HG03571 (cell line): Measurements from ENCODE around the gene ADCY4.
"Not testable (repeated sequence)": the region's sequence is repeated elsewhere in the genome, so short reads cannot be mapped to it uniquely, and the experiment has no call there.

Experiments
- ATAC-seq: cut with Tn5 transposase; IDR thresholded peaks from one replicate; pipeline ENCODE4 v1.9.1; 2021; ENCODE audit not compliant: unreplicated experiment

ADCY4 gene

GRCh38 chr14:24366721-24367513 lies 32.0 kb upstream of the ADCY4 start:
- peak; percentile 59 for ATAC-seq

GRCh38 chr14:24366413-24366720 lies 31.5 kb upstream of the ADCY4 start:
- ATAC-seq: peak; percentile 1

- ATAC-seq: peak; percentile 29
Observed at GRCh38 chr14:24365600-24366412, 30.9 kb upstream of the ADCY4 start.

GRCh38 chr14:24364841-24365240 lies 30.0 kb upstream of the ADCY4 start:
- ATAC-seq: no peak

- no peak for ATAC-seq
Observed at GRCh38 chr14:24363401-24363800, 28.5 kb upstream of the ADCY4 start.

- no peak for ATAC-seq
Observed at GRCh38 chr14:24362241-24362960, 27.5 kb upstream of the ADCY4 start.

GRCh38 chr14:24361326-24361725 lies 26.5 kb upstream of the ADCY4 start:
- no peak for ATAC-seq

GRCh38 chr14:24360281-24360680 lies 25.4 kb upstream of the ADCY4 start:
- ATAC-seq: no peak

GRCh38 chr14:24356208-24356607 lies 21.3 kb upstream of the ADCY4 start:
- no peak for ATAC-seq

- no peak for ATAC-seq
Observed at GRCh38 chr14:24355009-24355408, 20.1 kb upstream of the ADCY4 start.

- not testable (repeated sequence) for ATAC-seq
Observed at GRCh38 chr14:24354482-24354825, 19.6 kb upstream of the ADCY4 start.

GRCh38 chr14:24353559-24354481 lies 18.9 kb upstream of the ADCY4 start:
- no peak for ATAC-seq

- ATAC-seq: no peak
Observed at GRCh38 chr14:24351517-24351916, 16.6 kb upstream of the ADCY4 start.

- no peak for ATAC-seq
Observed at GRCh38 chr14:24349742-24350141, 14.9 kb upstream of the ADCY4 start.

GRCh38 chr14:24348186-24348585 lies 13.3 kb upstream of the ADCY4 start:
- ATAC-seq: no peak

- no peak for ATAC-seq
Observed at GRCh38 chr14:24347134-24347533, 12.3 kb upstream of the ADCY4 start.

- no peak for ATAC-seq
Observed at GRCh38 chr14:24343795-24344660, 9.2 kb upstream of the ADCY4 start.

- no peak for ATAC-seq
Observed at GRCh38 chr14:24342889-24343288, 8.0 kb upstream of the ADCY4 start.

- no peak for ATAC-seq
Observed at GRCh38 chr14:24340606-24341005, 5.7 kb upstream of the ADCY4 start.
